Ishikawa (cell line): ENCODE data around the gene CTNNA1.

ENCODE experiments used
- EP300 ChIP-seq: IDR thresholded peaks from 2 replicates; pipeline ENCODE4 v1.6.1; 2012; ENCODE audit warnings: borderline replicate concordance
- FOXM1 ChIP-seq: IDR thresholded peaks from 2 replicates; pipeline ENCODE4 v1.6.1; 2012; ENCODE audit warnings: low read depth, borderline replicate concordance
- TAF1 ChIP-seq: IDR thresholded peaks from 2 replicates; pipeline ENCODE4 v1.6.1; 2012; ENCODE audit warnings: low read depth, mild to moderate bottlenecking
- YY1 ChIP-seq: IDR thresholded peaks from 2 replicates; pipeline ENCODE4 v1.6.1; 2012; ENCODE audit warnings: low read depth

DNA sequence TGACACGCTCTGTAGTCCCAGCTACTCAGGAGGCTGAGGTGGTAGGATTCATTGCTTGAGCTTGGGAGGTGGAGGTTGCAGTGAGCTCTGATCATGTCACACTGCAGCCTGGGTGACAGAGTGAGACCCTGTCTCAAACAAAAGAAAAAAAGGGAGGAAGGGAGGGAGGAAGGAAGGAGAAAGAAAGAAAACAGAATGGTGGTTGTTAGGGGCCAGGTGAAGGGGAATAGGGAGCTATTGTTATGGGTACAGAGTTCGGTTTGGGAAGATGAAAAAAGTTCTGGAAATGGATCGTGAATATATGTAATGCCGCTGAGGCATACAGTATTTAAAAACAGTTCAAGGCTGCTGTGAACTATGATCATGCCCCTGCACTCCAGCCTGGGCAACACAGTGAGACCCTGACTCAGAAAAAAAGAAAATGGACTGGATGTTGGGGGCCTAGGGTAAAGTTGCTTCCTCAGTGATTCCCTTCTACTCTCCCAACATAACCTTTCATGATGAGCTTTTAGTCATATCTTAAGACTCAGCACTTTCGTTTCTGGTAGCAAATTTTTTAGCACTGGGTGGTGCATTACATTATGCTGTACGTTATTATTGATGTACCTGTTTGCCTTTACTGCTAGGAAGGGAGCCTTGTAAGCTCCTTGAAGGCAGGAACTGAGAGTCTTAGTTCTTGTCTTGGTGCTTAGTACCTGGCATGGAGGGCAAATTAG is 4.0 kb downstream of the CTNNA1 start:
- no peak for TF ChIP-seq YY1
- no peak for TF ChIP-seq EP300
- no peak for TF ChIP-seq TAF1
- no peak for TF ChIP-seq FOXM1
